Activated B cell treated with CpG ODN at 0.5 μM for 24 hours (primary cell): ENCODE results near the gene AK9. TPM values are rescaled to one million over a fixed set of nuclear protein-coding genes. Genes with fewer than 3 reads are reported as not detected.
"Not testable (repeated sequence)": the region's sequence is repeated elsewhere in the genome, so short reads cannot be mapped to it uniquely, and the experiment has no call there.

Experiments used
- ATAC-seq: fragments of 200-7000 bp; cut with Tn5 transposase; one replicate; pipeline ENCODE4 v1.10.0; 2021; ENCODE audit warnings: low read depth, mild to moderate bottlenecking, moderate library complexity
- CTCF ChIA-PET: fragments of 350-600 bp; sonication (Branson Sonifier 250); formaldehyde crosslinking; loops from one replicate; lab custom pipeline; 2021; ENCODE audit warnings: antibody characterized with exemption; lab: Charles Lee
- POLR2A ChIA-PET: fragments of 350-600 bp; sonication (Branson Sonifier 250); formaldehyde crosslinking; loops from one replicate; lab custom pipeline; 2021; ENCODE audit warnings: antibody characterized with exemption; lab: Charles Lee
- DNase-seq: peaks from one replicate; pipeline ENCODE4 v3.0.0; 2022
- H3K27ac Mint-ChIP-seq: one replicate; pipeline ENCODE4 v1.8.0; 2020; ENCODE audit warnings: mixed read lengths
- H3K27me3 Mint-ChIP-seq: one replicate; pipeline ENCODE4 v1.8.0; 2021; ENCODE audit warnings: mixed read lengths
- H3K36me3 Mint-ChIP-seq: one replicate; pipeline ENCODE4 v1.8.0; 2021; ENCODE audit warnings: low read depth, mixed read lengths
- H3K4me1 Mint-ChIP-seq: one replicate; pipeline ENCODE4 v1.8.0; 2021; ENCODE audit warnings: mixed read lengths
- H3K4me3 Mint-ChIP-seq: one replicate; pipeline ENCODE4 v1.8.0; 2020; ENCODE audit warnings: mild to moderate bottlenecking, mixed read lengths
- H3K9me3 Mint-ChIP-seq: one replicate; pipeline ENCODE4 v1.8.0; 2020; ENCODE audit warnings: mixed read lengths
- CTCF ChIP-seq: fragments of 200-600 bp; IDR thresholded peaks from one replicate; pipeline ENCODE4 v1.8.0; 2022; ENCODE audit warnings: antibody characterized with exemption, mild to moderate bottlenecking
- intact Hi-C: fragments of 100-400 bp; cut with micrococcal nuclease; formaldehyde crosslinking; loops from one replicate; pipeline ENCODE4 v1.15.1; 2024
- total RNA-seq: library from RNA; stranded (reverse); gene quantifications from 2 replicates; pipeline ENCODE4 v1.2.3, GENCODE V29; 2022

Gene AK9
- total RNA-seq, 1 donor from 2014 or later = 9.1 TPM

DNA sequence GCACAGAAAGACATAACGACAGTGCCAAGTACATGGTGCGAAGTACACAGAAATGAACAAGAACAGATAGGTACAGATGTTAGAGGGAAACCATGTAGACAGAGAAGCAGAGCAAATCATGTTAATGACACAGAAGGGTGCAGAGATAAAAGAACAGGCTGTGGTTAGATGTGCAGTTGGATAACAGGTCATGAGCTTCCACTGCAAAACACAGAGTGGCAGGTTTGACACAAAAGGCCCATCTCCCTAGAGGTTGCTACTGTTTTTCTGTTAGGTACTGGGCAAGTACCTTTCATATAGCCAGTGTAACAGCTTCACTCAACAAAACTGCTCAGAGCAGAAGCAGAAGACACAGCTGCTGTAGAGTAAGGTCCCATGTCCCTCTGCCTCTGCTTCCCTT is 84.6 kb downstream of the AK9 start:
- peaks cover 32% of the 10 kb centered on the region for H3K36me3 Mint-ChIP-seq
- H3K4me1 Mint-ChIP-seq = peaks cover 5% of the 10 kb centered on the region
- H3K27ac Mint-ChIP-seq = no peak overlapping the region
- DNase-seq = no peak
- intact Hi-C loops = no loop called here
- H3K27me3 Mint-ChIP-seq = peaks cover under 1% of the 10 kb centered on the region
- ChIA-PET POLR2A (no interaction called here), CTCF (no interaction called here)
- TF ChIP-seq CTCF = no peak
- peaks cover 2% of the 10 kb centered on the region for H3K9me3 Mint-ChIP-seq
- ATAC-seq = no peak
- H3K4me3 Mint-ChIP-seq = no peak overlapping the region

DNA sequence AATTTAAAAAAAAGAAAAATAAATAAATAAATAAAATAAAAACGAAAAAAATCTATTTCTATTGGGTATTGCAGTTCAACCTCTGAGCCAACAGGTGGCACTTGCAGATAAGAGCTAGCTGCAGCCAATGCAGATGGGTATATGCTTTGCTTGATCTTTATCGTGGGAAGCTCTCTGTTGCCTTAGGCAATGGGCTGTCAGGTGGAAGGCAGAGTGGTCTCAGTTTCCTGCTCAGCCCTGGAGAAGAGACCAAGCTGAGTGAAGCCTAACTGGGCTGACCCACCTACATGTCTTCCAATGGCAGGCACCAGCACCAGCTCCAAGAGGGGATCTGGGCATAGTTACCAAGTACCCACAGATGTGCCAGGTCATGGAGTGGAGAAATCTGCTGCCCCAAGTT is 95.0 kb downstream of the AK9 start:
- no peak for ATAC-seq
- H3K36me3 Mint-ChIP-seq = peaks cover 20% of the 10 kb centered on the region
- H3K4me3 Mint-ChIP-seq = no peak overlapping the region
- intact Hi-C loops = no loop called here
- TF ChIP-seq CTCF = no peak
- H3K4me1 Mint-ChIP-seq = no peaks in the 10 kb centered on the region
- DNase-seq = no peak
- no peak overlapping the region for H3K27ac Mint-ChIP-seq
- H3K27me3 Mint-ChIP-seq = no peaks in the 10 kb centered on the region
- ChIA-PET POLR2A (no interaction called here), CTCF (interaction anchor here (2.0 kb wide), 1 partner anchor 444 kb away, joined by 9 read pairs; no protein-coding TSS in a partner anchor)
- peaks cover 17% of the 10 kb centered on the region for H3K9me3 Mint-ChIP-seq

DNA sequence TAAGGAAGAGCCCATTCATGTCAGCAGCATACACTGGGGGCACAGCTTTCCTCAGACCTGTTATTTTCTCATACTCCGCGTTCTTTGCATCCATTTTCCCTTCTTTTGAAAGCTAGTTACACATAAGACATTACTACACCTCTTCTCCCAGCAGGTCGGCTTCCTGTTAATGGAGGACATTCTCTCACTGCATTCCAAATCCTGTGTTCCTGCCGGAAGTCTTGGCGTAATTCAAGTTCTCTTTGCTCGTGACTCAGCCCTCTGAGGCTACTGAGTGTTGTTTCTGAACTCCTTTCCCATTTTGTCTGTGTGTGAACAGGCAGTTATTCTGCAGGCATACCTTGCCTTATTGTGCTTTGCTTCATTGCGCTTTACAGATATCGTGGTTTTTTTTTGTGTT is 110.5 kb downstream of the AK9 start:
- Mint-ChIP-seq H3K4me3 (no peak overlapping the region), H3K27me3 (no peaks in the 10 kb centered on the region), H3K36me3 (peaks cover 18% of the 10 kb centered on the region), H3K27ac (no peak overlapping the region), H3K4me1 (no peaks in the 10 kb centered on the region), H3K9me3 (no peaks in the 10 kb centered on the region)
- ChIA-PET CTCF (no interaction called here), POLR2A (no interaction called here)
- intact Hi-C loops = no loop called here
- TF ChIP-seq CTCF = no peak
- ATAC-seq (no peak), DNase-seq (no peak)

- H3K27ac Mint-ChIP-seq = no peak overlapping the region
- intact Hi-C loops = no loop called here
- no peak for ATAC-seq
- DNase-seq = no peak
- H3K36me3 Mint-ChIP-seq = peaks cover 18% of the 10 kb centered on the region
- ChIA-PET POLR2A (no interaction called here), CTCF (no interaction called here)
- H3K27me3 Mint-ChIP-seq = no peaks in the 10 kb centered on the region
- H3K4me1 Mint-ChIP-seq = no peaks in the 10 kb centered on the region
- H3K4me3 Mint-ChIP-seq = no peak overlapping the region
- TF ChIP-seq CTCF = no peak
- no peaks in the 10 kb centered on the region for H3K9me3 Mint-ChIP-seq
Measured at GRCh38 chr6:109579361-109579760, 111.6 kb downstream of the AK9 start.

- H3K27ac Mint-ChIP-seq, H3K4me1 Mint-ChIP-seq, ATAC-seq, intact Hi-C loops, POLR2A ChIA-PET, DNase-seq, H3K27me3 Mint-ChIP-seq, H3K4me3 Mint-ChIP-seq, CTCF ChIA-PET, H3K9me3 Mint-ChIP-seq: not testable (repeated sequence)
- peaks cover 29% of the 10 kb centered on the region for H3K36me3 Mint-ChIP-seq
Measured at GRCh38 chr6:109569901-109570300, 121.1 kb downstream of the AK9 start.

GRCh38 chr6:109561844-109562243 is 129.2 kb downstream of the AK9 start:
- Mint-ChIP-seq H3K4me1 (no peaks in the 10 kb centered on the region), H3K27ac (no peak overlapping the region), H3K4me3 (no peak overlapping the region), H3K9me3 (peaks cover 10% of the 10 kb centered on the region), H3K36me3 (peaks cover 42% of the 10 kb centered on the region), H3K27me3 (no peaks in the 10 kb centered on the region)
- intact Hi-C loops = no loop called here
- TF ChIP-seq CTCF = no peak
- no peak for ATAC-seq
- ChIA-PET POLR2A (no interaction called here), CTCF (no interaction called here)
- DNase-seq = no peak
